ENCODE results near the gene ADAMTS4. TPM values are rescaled to one million over a fixed set of nuclear protein-coding genes. Genes with fewer than 3 reads are reported as not detected.

ADAMTS4 gene
- total and polyA plus RNA-seq, 9 of the 15 experiments (the other 6 are each of a cell fraction or from before 2014, with no cell fraction given), result 0.07 to 3.7 (median 0.41) TPM

DNA sequence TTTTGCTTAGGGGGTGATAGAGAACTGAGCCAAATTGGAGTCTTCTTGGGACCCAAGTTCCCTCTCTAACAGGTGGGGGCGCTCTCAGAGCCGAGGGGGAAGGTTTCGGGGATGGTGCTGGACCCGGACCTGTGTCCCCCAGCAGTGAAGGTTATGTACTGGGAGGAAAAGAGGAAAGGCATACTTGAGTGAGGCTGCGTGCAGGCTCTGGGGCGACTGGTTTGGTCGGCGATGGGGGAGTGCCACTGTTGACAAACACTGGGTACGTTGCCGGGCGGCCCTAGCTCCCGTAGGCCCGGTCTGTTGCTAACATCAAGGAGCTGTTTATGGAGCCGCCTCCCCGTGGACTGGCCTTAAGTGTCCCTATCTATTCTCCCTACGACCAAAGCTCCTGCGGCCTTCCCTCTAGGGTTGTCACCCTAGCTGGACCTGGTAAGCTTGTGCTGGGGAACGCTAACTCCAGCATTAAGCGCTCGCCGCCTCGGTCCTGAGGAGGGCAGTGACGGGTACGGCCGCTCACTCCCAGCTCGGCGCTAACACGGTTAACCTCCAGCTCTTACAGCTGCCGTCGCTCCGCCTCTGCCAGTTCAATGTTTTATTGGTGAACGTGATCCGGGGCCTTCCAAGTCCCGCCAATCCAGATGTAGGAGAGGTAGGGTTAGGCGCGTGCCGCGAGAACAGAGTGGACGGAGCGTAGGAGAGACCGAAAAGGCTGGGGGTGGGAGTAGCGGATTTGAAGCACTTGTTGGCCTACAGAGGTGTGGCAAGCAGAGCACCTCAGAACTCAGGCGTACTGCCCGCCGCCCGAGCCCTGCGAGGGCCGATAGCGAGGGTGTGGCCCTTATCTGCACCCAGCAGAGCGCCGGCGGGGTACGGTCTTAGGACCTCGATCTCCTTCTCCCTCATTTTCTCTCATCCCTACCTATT, 32.8 kb downstream of the ADAMTS4 start, which contains the start of gene PPOX (continued):
- TF ChIP-seq RERE (CRISPR knock-in tag; IDR thresholded peaks at IDR 0.05; ENCODE audit: borderline replicate concordance), result no peak
- TF ChIP-seq KLF1 (tag; IDR thresholded peaks at IDR 0.05), result peak; percentile 100
- no peak for TF ChIP-seq ZNF444 (CRISPR knock-in tag; IDR thresholded peaks at IDR 0.05)
- TF ChIP-seq MBD2 (IDR thresholded peaks at IDR 0.05; ENCODE audit: borderline replicate concordance, low read depth), result peak; percentile 79
- TF ChIP-seq LEF1 (IDR thresholded peaks at IDR 0.05), result peak; percentile 92
- peak; percentile 83; the same call in 1 of the 2 replicates for TF ChIP-seq ZC3H4 (CRISPR knock-in tag; IDR thresholded peaks at IDR 0.05; ENCODE audit: borderline replicate concordance)
- TF ChIP-seq NONO (IDR thresholded peaks at IDR 0.05; ENCODE audit: low read depth in 2 of 2, low read length in 1 of 2), result peak in 1 of 2 experiments; percentile 87; a peak in 2 of 4 replicates
- no peak for TF ChIP-seq NR4A1 (CRISPR knock-in tag; IDR thresholded peaks at IDR 0.05)
- no peak for TF ChIP-seq NR4A1 (tag; IDR thresholded peaks at IDR 0.05)
- TF ChIP-seq POU5F1 (IDR thresholded peaks at IDR 0.05; ENCODE audit: borderline replicate concordance, low read depth, low read length, partially characterized antibody), result peak; percentile 28
- peak; percentile 29 for TF ChIP-seq MEIS2 (IDR thresholded peaks at IDR 0.05; ENCODE audit: partially characterized antibody)
- TF ChIP-seq EP400 (IDR thresholded peaks at IDR 0.05), result peak; percentile 86
- TF ChIP-seq CHCHD3 (CRISPR knock-in tag; IDR thresholded peaks at IDR 0.05), result no peak
- TF ChIP-seq SRSF9 (IDR thresholded peaks at IDR 0.05; ENCODE audit: borderline replicate concordance, low read depth, low read length), result no peak
- no peak for TF ChIP-seq NR2C2 (CRISPR knock-in tag; IDR thresholded peaks at IDR 0.05)
- peak; percentile 60 for TF ChIP-seq NR2C2 (tag; IDR thresholded peaks at IDR 0.05)
- TF ChIP-seq ILF3 (IDR thresholded peaks at IDR 0.05; ENCODE audit: borderline replicate concordance), result no peak
- no peak for TF ChIP-seq ZNF398 (CRISPR knock-in tag; IDR thresholded peaks at IDR 0.05)
- TF ChIP-seq SREBF1 (IDR thresholded peaks at IDR 0.05; ENCODE audit: borderline replicate concordance, low read depth, low read length), result no peak
- no peak for TF ChIP-seq SMAD3 (CRISPR knock-in tag; conservative IDR thresholded peaks at IDR 0.05)
- TF ChIP-seq NEUROD1 (IDR thresholded peaks at IDR 0.05; ENCODE audit: borderline replicate concordance, low read depth, low read length, partially characterized antibody), result peak; percentile 96
